Measurements from ENCODE around the gene VPS37C. TPM values are rescaled to one million over a fixed set of nuclear protein-coding genes. Genes with fewer than 3 reads are reported as not detected.

Gene VPS37C
- total RNA-seq = 16.6 and 17.5 TPM in 2 replicates

DNA sequence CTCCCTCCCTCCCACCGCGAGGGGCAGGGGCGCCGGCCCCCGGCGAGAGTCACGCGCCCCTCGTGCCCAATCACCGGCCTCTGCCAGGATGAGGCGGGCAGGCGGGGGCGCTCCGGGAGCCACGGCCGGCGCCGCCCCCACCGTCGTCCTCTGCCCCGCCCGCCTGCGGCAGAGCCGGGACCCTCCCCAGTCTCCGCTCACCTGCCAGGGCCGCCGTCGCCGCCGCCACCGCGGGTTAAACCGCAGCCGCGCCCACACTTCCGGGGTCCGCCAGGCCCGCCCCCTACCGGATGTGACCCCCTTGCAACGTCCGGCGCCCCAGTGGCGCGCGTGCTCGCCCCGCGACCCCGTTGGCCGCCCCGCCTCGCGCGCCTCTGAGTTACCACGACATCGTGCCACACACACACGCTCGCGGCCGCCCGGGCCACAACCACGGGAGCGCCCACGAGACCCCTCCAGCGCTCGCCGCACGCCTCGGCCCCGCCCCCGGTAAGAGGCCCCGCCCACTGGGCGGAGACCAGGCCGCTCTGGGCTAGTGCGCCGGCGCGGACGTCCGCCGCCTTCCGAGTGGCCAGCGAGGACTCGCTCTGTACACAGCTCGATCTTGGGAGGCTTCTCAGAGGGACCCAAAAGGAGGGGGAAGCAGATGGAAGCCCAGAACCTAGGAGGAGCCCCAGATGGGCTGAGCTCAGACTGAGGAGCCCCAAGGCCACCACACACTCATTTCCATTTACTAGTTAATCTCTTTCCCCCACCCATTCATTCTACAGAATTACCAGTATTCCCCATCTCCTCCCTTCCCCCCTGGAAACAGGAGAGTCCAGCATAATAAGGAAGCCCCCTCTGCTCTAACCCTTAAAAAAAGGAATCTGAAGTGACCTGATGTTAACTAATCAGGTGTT, at the start of gene VPS37C:
Gene VPS37C (minus strand): TSS at position 237 of the 902 bp plus-strand sequence. CDS start 22,597 bp downstream, outside the sequence.

DNA sequence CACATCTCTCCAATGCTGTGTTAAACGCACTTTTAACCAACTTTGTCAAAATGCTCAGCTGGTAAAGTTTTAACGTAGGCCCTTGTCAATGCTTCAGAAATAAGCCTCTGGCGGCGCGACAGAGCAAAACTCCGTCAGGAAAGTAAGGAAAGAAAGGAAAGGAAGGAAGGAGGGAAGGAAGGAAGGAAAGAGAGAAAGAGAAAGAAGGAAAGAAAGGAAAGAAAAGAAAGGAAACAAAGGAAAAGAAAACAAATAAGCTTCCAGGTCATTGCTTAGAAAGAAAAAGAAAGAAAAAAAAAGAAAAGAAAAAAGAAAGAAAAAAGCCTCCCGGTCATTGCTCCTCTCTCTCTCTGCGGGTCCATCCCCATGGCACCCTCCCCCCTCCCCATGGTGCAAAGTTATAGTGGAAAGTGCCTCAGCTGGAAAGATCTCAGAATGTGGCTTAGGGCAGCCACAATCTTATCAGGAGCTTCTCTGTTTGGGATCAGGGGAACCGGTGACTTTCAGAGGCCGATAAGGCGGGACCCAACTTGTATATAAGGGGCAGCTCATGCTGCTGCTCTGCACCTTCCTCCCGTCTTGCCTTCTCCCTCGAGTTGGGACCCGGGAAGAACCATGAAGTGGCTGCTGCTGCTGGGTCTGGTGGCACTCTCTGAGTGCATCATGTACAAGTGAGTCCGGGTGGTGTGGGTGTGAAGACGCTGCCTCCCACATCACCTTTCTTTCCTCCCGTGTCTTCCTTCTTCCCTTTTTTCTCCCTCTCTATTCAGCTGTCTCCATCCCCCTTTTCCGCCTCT, 41.9 kb upstream of the VPS37C start, which contains the start of gene PGA3:
Gene PGA3 (plus strand): TSS at position 566 of the 797 bp plus-strand sequence. CDS start 50 bp downstream, at position 616.

Other genes with a start within 250 kb of the VPS37C start
- 40.5 and 61.5 TPM in 2 replicates for gene TMEM109, start 247.3 kb downstream of the VPS37C start, total RNA-seq
- gene TMEM132A, start 237.0 kb downstream of the VPS37C start, total RNA-seq = 3.4 and 5.2 TPM in 2 replicates
- gene SLC15A3, start 209.2 kb downstream of the VPS37C start, total RNA-seq = 10.8 and 14.2 TPM in 2 replicates
- gene CD6, start 189.7 kb downstream of the VPS37C start, total RNA-seq = not detected in 2 replicates
- not detected in 2 replicates for gene CD5, start 58.9 kb downstream of the VPS37C start, total RNA-seq
- 0.39 and 0.54 TPM in 2 replicates for gene PGA3, start 42.1 kb upstream of the VPS37C start, total RNA-seq
- gene PGA4, start 60.9 kb upstream of the VPS37C start, total RNA-seq = 0.13 and 0.32 TPM in 2 replicates
- not detected in 2 replicates for gene PGA5, start 79.7 kb upstream of the VPS37C start, total RNA-seq
- gene VWCE, start 133.9 kb upstream of the VPS37C start, total RNA-seq = 0.86 and 1.3 TPM in 2 replicates
- gene DDB1, start 171.7 kb upstream of the VPS37C start, total RNA-seq = 231 and 232 TPM in 2 replicates
- 21.8 and 27.8 TPM in 2 replicates for gene TKFC, start 171.8 kb upstream of the VPS37C start, total RNA-seq
- gene CYB561A3, start 200.5 kb upstream of the VPS37C start, total RNA-seq = 34.0 and 37.1 TPM in 2 replicates
- gene TMEM138, start 200.9 kb upstream of the VPS37C start, total RNA-seq = 22.3 and 31.6 TPM in 2 replicates
- 9.9 and 13.7 TPM in 2 replicates for gene TMEM216, start 231.2 kb upstream of the VPS37C start, total RNA-seq

All from articular chondrocyte of knee joint (primary cell).